Measurements from ENCODE around the gene WNK2.
A peak's percentile ranks its signal among the peaks of the same experiment; 100 is the strongest.

Gene WNK2

DNA sequence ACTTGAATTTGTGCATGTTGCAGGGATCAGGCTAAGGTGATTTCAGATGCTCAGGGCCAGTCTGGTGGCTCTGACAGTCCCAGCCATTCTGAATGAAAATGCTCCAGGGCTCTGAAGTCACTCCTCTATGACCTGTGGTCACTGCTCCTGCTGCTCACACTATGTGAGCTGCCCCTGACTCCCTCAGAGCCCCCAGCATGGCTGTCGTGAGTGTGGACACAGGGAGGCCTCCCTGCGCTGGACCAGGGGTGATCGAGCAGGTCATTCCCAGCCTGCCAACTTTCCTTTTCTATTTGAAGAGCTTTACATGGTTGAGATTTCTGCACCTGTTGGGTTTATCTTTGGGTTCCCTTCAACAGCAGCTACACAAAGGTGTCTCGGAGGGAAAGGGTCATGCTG is 74.5 kb downstream of the WNK2 start:
- DNase-seq = no peak

DNA sequence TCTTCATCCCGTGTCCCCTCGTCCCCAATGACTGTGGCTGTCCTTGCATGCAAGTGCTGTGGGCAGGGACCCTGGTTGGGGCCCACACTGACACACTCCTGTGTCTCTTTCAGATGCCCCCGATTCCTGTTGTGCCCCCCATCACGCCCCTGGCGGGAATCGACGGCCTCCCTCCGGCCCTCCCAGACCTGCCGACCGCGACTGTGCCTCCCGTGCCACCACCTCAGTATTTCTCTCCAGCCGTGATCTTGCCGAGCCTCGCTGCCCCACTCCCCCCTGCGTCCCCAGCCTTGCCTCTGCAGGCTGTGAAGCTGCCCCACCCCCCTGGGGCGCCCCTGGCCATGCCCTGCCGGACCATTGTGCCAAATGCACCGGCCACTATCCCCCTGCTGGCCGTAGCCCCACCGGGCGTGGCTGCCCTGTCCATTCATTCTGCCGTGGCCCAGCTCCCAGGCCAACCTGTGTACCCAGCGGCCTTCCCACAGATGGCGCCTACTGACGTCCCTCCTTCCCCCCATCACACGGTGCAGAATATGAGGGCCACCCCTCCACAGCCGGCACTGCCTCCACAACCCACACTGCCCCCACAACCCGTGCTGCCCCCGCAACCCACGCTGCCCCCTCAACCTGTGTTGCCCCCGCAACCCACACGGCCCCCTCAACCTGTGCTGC is 75.0 kb downstream of the WNK2 start:
- no peak for DNase-seq

DNA sequence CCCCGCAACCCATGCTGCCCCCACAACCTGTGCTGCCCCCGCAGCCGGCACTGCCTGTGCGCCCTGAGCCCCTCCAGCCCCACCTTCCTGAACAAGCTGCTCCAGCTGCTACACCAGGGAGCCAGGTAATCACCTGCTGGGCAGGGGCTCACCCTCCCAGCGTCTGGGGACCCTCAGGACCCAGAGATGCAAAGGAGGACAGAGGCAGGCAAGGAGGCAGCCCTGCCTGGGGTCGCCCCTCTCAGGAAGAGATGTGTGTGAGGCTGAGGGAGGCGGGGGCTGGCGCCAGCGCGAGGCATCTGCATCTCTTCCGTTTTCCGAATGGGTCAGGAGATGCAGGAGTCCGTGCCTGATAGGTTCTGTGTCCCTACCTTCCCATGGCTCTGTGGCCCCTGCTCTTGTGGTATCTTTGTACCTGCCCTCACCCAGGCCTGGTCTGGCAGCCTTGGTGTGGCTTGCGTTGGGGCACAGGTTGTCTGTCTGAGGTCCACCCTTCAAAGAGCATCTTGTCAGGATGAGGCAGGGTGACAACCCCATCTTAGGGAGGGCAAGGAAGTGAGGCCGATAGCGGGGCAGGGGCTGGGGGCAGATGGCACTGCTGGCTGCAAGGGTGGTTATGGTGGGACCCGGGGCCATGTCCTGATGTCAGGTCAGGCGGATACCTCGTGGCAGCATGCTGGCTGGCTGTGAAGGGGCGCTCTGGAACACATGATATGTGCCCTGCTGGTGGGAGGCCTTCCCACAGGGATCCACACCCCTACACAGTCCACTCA is 75.7 kb downstream of the WNK2 start:
- no peak for DNase-seq

DNA sequence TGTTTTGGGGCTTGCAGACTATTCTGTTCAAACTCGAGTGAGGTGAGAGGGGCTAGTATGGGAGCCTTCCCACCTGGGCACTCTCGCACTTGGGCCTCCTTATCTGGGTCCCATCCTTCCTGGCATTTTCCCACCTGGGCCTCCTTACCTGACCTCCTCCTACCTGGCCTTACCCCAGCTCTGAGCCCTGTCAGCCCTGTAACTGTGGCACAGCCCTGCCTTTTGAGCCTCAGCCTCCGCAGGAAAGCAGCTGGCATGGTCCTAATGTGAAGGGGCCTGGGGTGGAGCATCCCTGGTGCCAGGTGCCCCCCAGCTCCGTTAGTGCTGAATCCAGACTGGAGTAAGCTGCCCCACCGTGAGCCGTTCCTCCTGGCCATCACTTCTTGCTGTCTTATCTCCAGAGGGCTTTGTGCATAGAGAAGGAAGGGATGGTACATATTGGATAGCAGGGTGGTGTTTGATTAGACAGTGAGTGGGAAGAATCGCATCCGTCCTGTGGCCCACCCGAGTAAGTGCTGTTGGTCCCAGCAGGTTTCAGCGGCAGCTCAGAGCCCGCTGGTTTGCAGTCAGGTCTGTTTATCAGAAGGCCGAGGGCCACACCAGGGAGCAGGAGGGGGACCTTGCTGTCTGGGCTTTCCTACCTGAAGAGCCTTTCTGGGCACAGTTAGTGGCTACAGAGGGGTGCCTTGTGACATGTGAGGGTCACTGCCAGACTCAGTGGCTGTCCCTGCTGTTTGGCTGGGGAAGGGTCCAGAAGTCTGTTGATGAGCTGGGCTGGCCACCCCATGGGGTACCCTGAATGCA is 76.5 kb downstream of the WNK2 start:
- no peak for DNase-seq

DNA sequence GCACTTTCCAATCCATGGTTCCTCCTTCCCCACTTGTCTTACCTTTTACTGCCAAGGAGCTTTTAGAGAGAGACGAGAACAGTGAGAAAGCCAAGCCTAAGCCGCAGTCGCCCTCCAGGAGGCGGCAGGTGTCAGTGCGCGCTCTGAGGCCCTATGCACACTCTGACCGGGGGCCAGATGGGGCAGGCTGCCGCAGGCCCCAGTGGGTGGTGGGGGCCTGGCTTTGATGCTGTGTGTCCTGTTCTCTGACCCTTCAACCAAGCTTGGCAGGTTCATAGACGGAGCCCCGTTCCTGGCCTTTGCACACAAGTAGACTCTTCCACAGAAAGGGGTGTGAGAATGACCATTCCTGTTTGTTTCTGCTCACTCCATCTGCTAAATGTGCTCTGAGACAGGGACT is 77.3 kb downstream of the WNK2 start:
- DNase-seq = peak; percentile 58

DNA sequence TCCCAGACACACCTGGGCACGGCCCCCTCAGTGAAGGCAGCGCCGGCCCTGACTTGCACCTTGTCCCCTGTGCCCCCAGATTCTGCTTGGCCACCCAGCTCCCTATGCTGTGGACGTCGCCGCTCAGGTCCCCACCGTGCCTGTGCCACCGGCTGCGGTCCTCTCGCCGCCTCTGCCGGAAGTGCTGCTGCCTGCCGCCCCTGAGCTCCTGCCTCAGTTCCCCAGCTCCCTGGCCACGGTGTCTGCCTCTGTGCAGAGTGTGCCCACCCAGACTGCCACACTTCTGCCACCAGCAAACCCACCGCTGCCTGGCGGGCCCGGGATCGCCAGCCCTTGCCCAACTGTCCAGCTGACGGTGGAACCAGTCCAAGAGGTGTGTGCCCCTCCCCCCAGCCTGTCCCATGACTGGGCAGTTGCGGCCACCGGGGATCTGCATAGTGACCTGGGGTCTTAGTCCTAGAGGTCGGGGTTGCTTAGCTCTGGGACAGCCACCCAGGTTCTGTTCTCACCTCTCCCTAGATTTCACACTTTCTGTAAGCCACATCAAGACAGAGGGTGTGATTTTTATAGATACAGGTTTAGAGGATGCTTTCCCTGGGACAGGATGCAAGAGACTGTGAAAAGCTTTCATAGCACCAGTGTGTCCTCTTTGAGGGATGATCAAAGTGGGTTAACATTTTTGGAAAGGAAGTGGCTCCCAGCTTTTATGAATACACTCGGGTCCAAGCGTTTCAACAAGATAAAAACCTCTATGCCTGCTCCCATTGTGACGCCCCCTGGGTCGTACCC is 78.0 kb downstream of the WNK2 start:
- DNase-seq = no peak

DNA sequence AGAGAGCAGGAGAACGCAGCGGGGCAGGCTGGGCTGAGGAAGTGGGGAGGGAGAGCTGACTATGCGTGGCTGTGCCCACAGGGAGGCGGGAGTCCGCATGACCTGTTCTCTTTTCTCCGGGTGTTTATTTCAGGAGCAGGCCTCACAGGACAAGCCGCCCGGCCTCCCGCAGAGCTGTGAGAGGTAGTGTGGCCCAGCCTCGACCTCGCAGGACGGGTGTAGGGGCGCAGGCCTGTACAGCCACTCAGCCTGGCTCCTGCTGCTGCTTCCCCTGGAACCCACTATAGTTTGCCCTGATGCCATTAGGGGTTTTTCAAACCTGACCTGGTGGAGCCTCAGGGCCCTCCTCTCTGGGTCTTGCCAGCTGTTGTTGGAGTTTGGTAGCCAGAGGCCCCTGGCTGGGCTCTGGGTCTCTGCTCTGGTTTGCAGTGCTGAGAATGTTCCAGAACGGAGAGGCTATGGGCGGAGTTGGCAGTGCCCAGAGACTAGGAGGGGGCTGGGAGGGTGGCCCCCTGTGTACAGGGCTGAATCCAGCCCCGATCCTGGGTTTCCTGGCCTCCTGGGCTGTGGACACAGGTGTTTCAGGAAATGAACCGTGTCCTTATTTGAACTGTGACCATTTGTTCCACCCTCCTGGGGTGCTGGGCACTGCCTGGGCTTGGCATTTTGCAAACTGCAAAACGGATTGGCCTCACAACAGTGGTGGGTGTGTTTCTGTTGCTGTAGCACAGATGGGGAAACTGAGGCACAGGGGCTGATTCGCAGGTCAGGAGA is 78.8 kb downstream of the WNK2 start:
- no peak for DNase-seq

DNA sequence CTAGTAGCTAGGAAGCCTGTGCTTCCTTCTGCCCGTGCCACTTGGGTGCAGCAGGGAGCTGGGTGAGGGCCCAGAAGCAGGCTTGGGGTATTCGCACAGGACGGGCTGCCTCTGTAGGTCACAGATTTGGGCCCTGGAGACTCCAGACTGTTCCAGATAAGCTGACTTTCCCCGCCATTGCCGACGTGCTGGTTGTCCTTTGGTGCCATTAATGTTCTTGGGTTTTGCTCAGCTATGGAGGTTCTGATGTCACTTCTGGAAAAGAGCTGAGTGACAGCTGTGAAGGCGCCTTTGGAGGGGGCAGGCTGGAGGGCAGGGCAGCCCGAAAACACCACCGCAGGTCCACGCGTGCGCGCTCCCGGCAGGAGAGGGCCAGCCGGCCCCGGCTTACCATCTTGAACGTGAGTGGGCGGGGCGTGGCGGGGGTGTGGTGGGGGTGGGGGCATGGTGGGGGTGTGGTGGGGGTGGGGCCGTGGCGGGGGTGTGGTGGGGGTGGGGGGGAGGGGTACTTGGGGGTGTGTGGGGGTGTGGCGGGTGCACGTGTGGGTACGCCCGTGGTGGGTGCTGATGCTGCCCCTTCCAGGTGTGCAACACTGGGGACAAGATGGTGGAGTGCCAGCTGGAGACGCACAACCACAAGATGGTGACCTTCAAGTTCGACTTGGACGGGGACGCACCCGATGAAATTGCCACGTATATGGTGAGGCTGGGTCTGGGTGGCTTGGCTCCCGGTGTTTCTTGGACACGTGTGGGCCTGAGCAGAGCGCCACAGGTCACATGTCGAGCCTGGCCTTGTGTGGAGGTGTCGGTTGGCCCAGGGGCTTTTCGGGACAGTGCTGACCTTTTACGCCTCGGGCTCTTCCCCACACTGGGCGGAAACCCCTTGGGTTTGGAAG is 79.6 kb downstream of the WNK2 start:
- DNase-seq = no peak

DNA sequence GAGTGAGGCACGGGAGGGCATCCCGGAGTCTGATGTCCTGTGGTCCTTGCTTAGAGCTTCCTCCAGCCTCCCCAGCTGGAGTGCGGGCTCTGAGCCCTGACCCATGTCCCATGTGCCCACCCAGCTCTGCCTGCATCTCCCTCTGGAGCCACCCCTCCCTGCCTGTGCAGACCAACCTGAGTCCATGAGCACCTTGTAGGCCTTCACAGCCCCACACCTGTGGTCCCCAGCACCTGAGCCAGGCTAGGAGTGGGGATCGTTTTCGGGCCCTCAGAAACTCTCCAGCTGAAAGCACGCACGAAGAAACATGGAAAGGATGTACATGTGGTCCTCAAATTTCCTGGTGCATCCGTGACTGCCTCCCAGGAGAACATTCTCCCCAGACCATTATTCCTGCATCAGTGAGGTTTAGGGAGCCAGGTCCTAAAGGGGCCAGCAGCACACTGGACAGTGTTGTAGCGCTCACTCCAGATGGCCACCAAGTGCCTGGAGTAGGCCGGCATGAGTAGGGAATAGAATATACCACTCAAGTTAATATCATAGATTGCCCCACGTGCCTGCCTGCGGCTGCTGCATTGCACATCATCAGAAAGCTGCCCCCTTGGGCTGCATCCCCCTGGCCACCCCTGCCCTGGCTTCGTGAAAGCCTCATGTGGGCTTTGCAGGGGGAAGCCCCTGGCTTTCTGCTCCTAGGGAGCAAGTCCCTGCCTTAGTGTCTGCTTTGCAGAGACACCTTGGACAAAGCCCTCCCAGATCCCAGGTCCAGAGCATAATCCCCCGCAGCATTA is 80.6 kb downstream of the WNK2 start:
- DNase-seq = no peak

DNA sequence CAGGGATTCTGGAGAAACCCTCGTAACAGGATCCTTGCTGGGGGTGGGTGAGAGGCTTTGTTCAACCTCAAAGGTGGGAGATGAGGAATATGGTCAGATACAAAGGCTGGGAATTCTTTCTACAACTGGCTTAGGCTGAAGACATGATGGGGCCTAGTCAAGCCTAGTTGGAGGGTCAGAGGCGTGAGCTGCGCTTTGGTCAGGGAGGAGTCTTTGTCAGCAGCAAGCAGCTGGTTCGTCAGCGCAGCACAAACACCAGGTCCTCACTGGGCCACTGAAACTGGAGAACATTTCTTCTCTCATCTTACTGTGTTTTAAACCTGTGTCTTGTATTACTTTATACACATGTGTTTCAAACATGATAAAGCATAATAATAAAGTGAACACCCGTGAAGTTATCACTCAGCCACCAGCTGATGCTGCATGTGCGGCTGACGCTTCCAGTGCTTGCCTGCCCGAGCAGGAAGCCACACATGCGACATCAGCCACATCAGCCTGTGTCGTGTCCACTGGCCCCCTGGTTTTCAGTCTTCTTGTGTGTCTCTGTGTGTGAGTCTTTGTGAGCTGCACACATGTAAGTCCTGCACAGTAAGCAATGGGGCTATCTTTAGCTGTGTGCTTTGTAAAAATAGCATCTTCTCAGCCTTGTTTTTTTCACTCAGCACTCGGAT is 81.5 kb downstream of the WNK2 start:
- no peak for DNase-seq

DNA sequence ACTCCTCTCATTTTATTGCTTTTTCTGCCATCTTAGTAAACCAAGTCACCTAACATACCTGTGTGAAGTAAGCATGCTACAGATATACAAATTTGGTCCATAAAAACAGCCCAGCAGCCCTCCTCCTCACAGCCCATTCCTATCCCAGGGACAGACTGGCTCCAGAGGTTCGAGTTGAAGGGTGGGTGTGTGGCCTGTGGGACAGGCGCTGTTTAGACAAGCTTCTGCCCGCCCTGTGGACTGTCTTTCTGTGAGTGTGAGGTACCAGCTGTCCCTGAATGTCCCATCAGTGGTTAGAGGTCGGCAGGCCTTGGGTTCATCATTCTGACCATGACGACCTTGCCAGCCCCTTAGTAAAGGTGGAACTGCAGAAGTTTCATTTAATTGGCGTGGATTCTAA is 82.0 kb downstream of the WNK2 start:
- DNase-seq = no peak

DNA sequence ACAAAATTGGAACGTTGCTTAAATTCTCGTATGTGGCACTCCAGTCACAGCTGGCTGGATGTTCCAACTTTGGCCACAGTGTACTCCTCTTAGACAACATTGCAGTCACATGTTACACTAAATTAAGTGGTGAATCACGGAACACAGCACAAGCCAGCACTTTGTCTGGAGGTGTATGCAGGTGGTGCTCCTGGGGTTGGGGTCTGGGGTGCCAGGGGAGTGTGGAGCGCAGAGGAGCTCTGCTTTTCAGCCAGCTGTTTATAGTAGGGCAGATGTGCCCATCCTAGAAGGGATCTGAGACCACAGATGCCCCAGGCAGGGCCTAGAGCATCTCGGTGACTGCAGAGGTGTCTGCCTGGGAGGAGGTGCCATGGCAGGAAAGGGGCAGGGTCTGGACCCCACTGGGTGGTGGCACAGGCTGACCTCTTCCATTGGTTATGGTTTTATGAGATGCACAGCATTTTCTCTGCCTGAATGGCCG is 82.6 kb downstream of the WNK2 start:
- no peak for DNase-seq

DNA sequence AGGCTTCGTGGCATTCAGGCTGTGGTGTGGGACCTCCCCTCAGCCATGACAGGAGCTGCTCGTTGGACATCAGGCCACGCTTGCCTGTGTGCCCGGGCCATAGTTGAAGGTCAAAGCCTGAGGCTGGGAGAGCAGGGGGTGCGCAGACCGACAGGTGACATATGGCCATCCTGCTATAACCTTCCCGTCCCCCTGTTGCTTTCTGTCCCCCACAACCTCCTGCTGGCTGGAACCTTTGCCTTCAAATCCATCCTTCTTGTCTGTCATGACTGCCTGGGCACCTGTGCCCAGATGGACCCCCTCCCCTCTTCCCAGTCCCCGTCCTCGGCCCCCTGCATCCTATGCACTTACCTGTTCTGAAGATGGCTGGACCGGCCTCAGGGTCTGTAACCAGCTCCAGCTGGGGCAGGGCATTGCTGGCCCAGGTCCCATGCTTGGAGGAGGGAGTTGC is 83.2 kb downstream of the WNK2 start:
- DNase-seq = no peak

DNA sequence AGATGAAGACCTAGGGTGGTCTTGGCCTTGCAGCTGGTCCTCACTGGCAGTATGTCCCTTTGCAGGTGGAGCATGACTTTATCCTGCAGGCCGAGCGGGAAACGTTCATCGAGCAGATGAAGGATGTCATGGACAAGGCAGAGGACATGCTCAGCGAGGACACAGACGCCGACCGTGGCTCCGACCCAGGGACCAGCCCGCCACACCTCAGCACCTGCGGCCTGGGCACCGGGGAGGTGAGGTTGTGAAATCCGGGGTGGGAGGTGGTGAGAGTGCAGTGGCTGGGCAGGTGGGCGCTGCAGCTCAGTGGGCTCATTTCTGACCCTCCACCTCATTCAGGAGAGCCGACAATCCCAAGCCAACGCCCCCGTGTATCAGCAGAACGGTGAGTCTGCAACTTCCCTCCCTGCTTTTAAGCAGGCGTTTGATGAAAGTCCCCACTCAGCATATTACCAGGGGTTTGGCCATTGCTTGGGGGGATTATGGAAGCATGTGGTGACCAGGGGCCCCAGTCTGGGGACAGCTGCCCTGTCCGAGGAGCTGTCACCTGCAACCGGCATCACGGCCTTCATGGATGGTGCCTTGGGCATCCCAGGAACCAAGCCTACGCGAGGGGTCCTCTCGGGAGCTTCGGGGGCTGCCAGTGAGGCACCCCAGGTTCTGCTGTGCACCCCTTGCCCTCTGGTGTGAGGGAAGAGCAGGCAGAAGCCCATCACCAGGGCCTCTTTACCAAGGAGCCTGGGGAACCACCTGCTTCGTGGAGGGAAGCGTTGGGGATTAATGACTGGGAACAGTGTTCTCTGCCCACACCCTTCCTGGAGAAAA is 84.0 kb downstream of the WNK2 start:
- no peak for DNase-seq

DNA sequence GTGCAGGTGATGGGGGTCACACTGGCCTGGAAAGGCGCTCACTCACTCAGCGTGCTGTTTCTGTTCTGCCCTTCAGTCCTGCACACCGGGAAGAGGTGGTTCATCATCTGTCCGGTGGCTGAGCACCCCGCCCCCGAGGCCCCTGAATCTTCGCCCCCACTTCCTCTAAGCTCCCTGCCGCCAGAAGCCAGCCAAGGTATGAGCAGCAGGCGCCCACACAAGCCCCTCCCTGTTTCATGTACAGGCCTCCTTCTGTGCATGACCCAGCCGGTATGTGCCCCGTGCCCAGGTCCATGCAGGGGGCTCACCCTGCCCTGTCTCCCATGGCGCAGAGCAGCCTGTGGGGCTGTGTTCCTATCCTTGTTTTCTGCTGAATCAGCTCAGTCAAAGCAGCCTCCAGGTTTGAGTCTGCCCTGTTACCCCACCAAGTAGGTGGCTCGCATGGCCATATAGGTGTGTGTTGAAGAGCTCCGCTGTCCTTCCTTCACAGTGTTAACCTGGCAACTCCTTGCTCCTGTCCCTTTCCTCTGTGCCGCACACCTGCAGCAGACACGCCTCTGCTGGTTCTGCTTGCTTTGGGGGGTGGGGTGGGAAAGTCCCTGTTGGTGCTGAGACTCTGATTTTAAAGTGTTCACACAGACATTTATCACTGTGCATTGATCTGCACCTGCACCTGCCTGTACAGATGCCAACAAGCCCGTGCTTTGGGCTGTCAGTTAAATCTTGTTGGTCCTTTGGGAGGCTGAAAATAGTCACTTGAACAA is 84.8 kb downstream of the WNK2 start:
- peak; percentile 83 for DNase-seq

DNA sequence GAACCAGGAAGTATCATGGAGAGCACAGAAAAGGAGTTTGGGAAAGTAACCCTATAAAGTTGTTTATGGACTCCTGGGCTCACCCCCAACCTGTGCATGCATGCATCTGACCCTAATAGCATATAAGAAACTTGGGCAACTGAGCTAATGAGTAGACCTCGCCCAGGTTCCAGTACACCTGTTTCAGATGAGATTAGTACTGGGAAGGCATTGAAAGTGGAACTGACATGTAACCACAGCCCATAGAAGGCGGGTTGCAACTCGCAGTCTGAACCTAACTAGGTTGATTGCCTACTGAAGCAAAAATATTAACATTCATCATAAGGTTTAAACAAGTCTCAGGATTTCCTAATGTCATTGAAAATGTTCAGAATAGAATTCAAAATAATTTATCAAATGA is 87.0 kb downstream of the WNK2 start:
- no peak for DNase-seq

DNA sequence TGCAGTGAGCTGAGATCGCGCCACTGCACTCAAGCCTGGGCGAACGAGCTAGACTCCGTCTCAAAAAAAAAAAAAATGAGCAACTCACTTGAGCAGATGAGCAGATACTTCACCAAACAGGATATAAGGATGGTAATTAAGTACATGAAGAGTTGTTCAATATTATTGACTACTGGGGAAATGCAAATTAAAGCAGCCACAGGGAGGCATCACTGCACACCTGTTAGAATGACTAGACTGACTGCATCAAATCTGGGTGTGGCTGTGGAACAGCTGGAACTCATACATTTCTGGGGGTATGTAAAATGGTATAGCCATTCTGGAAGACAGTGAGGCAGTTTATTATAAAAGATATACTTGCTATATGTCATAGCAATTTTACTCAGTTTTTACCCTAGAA is 93.0 kb downstream of the WNK2 start:
- no peak for DNase-seq

DNA sequence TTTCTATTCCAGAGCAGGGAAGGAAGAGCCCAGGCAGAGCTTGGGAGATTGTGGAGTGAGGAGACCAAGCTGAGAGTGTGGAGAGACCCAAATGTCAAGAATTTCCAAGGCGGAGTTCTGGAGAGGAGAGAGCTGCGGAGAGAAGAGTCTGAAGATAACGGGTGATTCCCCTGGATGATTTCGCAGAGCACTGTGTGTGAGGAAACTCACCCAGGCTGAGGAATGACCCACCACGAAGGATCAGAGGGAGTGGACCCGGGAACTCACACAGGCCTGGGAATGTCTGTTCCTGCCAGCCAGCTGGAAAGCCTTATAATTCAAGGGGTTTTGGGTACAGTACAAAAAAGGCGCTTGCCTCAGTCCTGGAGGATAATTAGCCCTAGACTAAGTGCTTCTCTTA is 94.2 kb downstream of the WNK2 start:
- no peak for DNase-seq
